Type B pancreatic cell (in vitro differentiated cells): Measurements from ENCODE around the gene HSD17B13. TPM values are rescaled to one million over a fixed set of nuclear protein-coding genes. Genes with fewer than 3 reads are reported as not detected.

Source experiments
- DNase-seq: peaks from one replicate; pipeline ENCODE4 v3.0.0; 2021; ENCODE audit warnings: mixed read lengths; ENCODE audit not compliant: unreplicated experiment; ENCODE audit errors: extremely low spot score
- H3K27ac Mint-ChIP-seq: 2 replicates; pipeline ENCODE4 v1.8.0; 2021; ENCODE audit warnings: mild to moderate bottlenecking, mixed read lengths
- H3K27me3 Mint-ChIP-seq: 2 replicates; pipeline ENCODE4 v1.8.0; 2021; ENCODE audit warnings: mixed read lengths
- H3K36me3 Mint-ChIP-seq: 2 replicates; pipeline ENCODE4 v1.8.0; 2021; ENCODE audit warnings: mixed read lengths
- H3K4me1 Mint-ChIP-seq: one replicate; pipeline ENCODE4 v1.8.0; 2021; ENCODE audit warnings: mixed read lengths; ENCODE audit not compliant: unreplicated experiment
- H3K4me3 Mint-ChIP-seq: 2 replicates; pipeline ENCODE4 v1.8.0; 2021; ENCODE audit warnings: mild to moderate bottlenecking, mixed read lengths
- H3K9me3 Mint-ChIP-seq: 2 replicates; pipeline ENCODE4 v1.8.0; 2021; ENCODE audit warnings: mixed read lengths
- total RNA-seq: library from RNA; stranded (reverse); gene quantifications from 2 replicates; pipeline ENCODE4 v1.2.1, GENCODE V29; 2021; ENCODE audit warnings: low replicate concordance
- TF ChIP-seq, protein P1 (sequence below): fragments of 200-600 bp; sonication (generic); conservative IDR thresholded peaks from 2 replicates; pipeline ENCODE4 v1.5.0; 2021; ENCODE audit warnings: antibody characterized with exemption, mild to moderate bottlenecking

HSD17B13 gene
- total RNA-seq, 1 donor from 2014 or later = 0.17 TPM

DNA sequence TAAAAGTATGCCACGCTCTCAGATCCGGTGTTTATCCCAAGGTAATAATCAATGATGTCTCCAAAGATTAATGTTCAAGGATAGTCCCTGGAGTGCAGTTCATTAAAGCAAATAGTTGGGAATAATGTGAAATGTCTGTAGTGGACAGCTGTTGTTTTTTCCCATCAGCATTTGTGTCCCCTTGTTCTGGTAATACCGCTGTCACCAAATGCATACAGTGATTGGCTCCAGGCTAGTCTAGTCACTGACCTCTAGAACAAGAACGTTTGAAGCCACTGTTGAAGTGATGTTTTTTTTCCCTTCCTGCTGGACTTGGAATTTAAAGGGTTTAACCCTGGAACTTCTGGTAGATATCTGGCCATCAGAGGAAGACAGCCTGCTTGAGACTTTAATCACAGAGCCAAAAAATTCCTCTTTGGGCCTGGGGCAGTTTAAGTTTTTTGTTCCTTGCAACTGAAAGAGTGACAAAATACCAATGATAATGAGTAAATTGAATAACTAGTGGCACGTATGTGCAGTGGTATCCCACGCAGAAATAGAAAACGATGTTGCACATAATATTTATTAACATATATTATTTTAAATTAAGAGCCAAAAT lies 37.8 kb upstream of the HSD17B13 start:
- peaks cover 9% of the 10 kb centered on the region for H3K36me3 Mint-ChIP-seq

DNA sequence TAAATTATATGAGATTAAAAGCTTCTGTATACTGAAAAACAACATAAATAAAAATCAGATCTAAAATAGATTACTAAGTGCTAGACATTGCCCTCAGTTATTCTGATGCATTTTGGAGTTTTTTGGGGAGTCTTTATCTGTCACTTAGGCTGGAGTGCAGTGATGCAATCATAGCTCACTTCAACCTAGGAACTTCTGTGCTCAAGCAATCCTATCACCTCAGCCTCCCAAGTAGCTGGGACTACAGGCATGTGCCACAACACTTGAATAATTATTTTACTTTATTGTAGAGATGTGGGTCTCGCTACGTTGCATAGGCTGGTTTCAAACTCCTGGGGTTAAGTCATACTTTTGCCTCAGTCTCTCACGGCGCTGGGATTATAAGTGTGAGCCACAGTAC lies 36.6 kb upstream of the HSD17B13 start:
- H3K4me3 Mint-ChIP-seq = no peak overlapping the region
- peaks cover 5% of the 10 kb centered on the region for H3K4me1 Mint-ChIP-seq
- TF ChIP-seq, protein P1, sequence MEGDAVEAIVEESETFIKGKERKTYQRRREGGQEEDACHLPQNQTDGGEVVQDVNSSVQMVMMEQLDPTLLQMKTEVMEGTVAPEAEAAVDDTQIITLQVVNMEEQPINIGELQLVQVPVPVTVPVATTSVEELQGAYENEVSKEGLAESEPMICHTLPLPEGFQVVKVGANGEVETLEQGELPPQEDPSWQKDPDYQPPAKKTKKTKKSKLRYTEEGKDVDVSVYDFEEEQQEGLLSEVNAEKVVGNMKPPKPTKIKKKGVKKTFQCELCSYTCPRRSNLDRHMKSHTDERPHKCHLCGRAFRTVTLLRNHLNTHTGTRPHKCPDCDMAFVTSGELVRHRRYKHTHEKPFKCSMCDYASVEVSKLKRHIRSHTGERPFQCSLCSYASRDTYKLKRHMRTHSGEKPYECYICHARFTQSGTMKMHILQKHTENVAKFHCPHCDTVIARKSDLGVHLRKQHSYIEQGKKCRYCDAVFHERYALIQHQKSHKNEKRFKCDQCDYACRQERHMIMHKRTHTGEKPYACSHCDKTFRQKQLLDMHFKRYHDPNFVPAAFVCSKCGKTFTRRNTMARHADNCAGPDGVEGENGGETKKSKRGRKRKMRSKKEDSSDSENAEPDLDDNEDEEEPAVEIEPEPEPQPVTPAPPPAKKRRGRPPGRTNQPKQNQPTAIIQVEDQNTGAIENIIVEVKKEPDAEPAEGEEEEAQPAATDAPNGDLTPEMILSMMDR = no peak
- no peak overlapping the region for H3K27ac Mint-ChIP-seq
- H3K27me3 Mint-ChIP-seq = no peaks in the 10 kb centered on the region
- DNase-seq = no peak
- peaks cover 5% of the 10 kb centered on the region for H3K36me3 Mint-ChIP-seq
- no peaks in the 10 kb centered on the region for H3K9me3 Mint-ChIP-seq

More for the DNA sequence above, 37.8 kb upstream of the HSD17B13 start:
- Mint-ChIP-seq H3K9me3 (no peaks in the 10 kb centered on the region), H3K27ac (no peak overlapping the region), H3K4me1 (peaks cover 5% of the 10 kb centered on the region), H3K4me3 (no peak overlapping the region), H3K27me3 (no peaks in the 10 kb centered on the region)
- TF ChIP-seq, protein P1 = no peak
- DNase-seq = no peak

DNA sequence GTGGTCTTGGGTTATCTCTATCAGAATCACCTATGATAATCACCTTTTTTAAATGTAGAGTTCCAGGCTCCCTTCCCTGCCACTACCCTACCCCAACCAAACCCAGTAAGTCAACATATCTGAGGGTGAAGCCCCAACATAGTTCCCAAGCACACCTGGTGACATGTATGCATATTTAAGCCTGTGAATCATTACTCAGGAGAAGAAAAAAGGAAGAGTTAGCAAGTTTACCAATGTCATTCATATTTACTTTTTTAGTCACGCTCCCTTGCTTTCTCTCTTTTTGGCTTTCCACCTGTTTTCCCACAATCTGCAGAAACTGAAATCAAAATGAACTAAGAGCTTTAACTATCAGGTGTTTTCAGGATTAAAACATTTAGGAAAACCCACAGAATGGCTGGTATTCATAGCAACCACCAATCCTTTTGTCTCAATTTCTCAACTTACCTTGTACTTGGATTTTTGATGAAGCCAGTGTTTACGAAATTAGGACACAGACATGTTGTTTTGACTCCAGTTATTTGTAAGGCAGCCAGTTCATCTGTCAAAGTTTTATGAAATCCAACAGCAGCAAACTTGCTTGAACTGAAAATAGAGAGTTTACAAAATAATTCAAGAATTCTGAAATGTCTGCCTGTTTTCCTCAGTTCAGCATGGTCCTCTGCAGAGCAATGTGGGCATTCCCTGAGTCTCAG lies 34.3 kb upstream of the HSD17B13 start:
- Mint-ChIP-seq H3K36me3 (peaks cover 6% of the 10 kb centered on the region), H3K27me3 (no peaks in the 10 kb centered on the region), H3K4me1 (peaks cover 5% of the 10 kb centered on the region), H3K9me3 (no peaks in the 10 kb centered on the region), H3K4me3 (no peak overlapping the region), H3K27ac (peak overlapping the region; percentile 60)
- DNase-seq = no peak
- TF ChIP-seq, protein P1 = no peak

DNA sequence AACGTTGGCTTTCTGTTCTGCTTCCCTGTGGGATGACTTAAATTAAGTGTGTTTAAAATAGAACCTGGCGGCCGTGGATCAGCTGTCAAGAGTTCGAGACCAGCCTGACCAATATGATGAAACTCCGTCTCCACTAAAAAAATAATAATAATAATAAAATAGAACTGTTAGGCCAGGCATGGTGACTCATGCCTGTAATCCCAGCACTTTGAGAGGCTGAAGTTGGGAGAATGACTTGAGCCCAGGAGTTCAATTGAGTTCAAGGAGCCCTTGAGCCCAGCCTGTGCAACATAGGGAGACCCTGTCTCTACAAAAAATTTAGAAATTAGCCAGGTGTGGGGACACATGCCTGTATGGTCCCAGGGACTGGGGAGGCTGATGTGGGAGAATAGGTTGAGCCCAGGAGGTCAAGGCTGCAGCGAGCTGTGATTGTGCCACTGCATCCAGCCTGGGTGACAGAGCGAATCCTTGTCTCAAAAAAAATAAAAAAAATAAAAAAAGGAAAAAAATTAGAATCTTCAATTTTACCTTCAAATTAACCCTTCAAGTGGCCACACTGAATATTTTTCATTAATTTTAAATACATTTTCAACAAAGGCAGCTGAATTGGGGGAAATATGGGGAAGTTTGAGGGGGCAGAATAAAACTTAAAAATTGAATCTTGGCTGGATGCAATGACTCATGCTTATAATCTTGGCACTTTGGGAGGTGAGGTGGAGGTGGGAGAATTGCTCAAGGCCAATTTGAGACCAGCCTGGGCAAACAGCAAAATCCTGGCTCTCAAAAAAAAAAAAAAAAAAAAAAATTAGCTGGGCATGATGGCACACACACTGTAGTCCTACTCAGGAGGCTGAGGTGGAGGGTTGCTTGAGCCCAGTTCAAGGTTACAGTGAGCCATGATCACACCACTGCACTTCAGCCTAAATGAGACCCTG lies 31.8 kb upstream of the HSD17B13 start:
- DNase-seq = no peak
- Mint-ChIP-seq H3K27me3 (no peaks in the 10 kb centered on the region), H3K36me3 (peaks cover 6% of the 10 kb centered on the region), H3K27ac (no peak overlapping the region), H3K4me3 (no peak overlapping the region), H3K9me3 (no peaks in the 10 kb centered on the region), H3K4me1 (no peaks in the 10 kb centered on the region)
- TF ChIP-seq, protein P1 = no peak

DNA sequence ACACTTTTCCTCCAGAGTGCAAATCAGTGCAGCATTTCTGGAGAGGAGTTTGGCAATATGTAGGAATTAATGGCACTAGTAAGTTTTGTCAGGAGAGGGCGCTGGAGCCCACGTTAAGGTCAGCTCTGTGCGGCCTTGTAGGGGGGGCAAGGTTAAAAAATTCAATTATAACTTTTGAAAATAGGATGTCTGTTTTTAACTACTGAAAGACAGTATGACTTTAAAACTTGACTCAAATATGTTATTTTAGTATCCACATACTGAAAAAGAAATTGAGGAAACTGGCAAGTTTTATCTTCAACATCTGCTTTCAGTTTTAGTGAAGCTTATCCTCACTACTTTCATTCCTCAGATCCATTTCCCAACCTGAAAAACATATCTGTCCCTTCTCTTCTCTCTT lies 30.9 kb upstream of the HSD17B13 start:
- no peaks in the 10 kb centered on the region for H3K27me3 Mint-ChIP-seq
- H3K27ac Mint-ChIP-seq = no peak overlapping the region
- no peak for DNase-seq

More for the DNA sequence above, 30.9 kb upstream of the HSD17B13 start:
- peaks cover 6% of the 10 kb centered on the region for H3K36me3 Mint-ChIP-seq
- no peak overlapping the region for H3K4me3 Mint-ChIP-seq
- no peaks in the 10 kb centered on the region for H3K4me1 Mint-ChIP-seq
- H3K9me3 Mint-ChIP-seq = no peaks in the 10 kb centered on the region
- TF ChIP-seq, protein P1 = peak; percentile 81
